Measurements from ENCODE around the gene PRKD3.
A peak's percentile ranks its signal among the peaks of the same experiment; 100 is the strongest.
"Not testable (repeated sequence)": the region's sequence is repeated elsewhere in the genome, so short reads cannot be mapped to it uniquely, and the experiment has no call there.

PRKD3 gene

DNA sequence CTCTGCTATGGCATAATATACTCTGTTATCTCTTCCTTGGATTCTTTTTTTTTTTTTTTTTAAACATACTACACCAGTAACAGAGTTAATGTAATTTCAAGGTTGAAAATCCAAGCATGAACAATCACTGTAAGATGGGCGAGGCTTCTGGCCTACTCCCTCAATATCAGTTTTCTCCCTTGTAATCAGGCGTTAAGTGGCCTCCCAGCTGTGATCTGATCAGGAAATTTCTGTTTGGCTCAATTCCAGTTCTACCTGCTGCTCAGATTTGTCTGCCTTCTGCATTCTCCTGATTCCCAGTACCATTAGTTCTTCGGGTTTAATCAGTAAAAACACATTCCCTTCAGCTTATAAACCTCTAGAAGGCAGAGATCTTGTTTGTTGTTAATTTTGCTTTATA is 18.6 kb downstream of the PRKD3 start:
- DNase-seq, result peak; percentile 57

- DNase-seq, result no peak
These were observed 21.9 kb downstream of the PRKD3 start for GRCh38 chr2:37302701-37303252.

DNA sequence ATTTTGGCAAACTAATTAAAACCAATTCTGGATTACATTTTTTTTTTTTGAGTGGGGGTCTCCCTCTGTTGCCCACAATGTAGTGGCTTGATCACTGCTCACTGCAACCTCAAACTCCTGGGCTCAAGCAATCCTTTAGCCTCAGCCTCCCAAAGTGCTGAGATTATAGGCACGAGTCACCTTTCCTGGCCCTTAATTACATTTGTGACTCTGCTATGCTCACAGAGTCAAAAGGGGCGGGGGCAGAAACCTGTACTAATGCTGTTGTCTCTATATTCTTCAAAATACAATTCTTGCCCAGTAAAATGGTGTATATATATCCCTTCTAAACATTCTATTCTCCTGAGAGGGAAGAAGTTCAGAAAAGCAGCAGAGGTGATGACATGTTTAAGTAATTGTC is 23.2 kb downstream of the PRKD3 start:
- no peak for DNase-seq

- no peak for DNase-seq
These were observed 24.1 kb downstream of the PRKD3 start for GRCh38 chr2:37300578-37300977.

DNA sequence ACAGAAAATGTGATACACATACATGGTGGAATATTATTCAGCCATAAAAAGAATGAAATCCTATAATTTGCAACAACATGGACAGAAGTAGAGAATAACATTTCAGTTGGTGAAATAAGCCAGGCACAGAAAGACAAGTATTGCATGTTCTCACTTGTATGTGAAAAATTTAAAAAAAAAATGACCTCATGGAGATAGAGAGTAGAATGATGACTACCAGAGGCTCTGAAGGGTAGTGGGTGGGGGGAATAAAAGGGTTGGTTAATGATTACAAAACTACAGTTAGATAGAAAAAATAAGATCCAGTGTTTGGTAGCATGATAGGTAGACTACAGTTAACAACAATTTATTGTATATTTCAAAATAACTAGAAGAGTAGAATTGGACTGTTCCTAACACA is 24.5 kb downstream of the PRKD3 start:
- DNase-seq, result no peak

DNA sequence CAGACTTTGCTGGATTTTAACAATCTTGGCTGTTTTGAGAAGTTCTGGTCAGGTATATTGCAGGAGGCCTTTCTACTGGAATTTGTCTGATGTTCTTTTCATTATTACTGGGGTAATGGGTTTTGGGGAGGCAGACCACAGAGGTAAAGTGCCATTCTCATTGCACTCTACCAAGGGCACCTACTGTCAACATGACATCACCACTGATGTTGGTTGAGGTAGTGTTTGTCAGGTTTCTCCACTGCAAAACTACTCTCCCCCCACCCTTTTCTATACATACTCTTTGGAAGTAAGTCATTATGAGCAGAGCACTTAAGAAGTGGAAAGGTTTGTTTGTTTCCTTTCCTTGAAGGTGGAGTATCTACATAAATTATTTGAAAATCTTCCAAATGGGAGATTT is 27.0 kb downstream of the PRKD3 start:
- DNase-seq, result no peak

DNA sequence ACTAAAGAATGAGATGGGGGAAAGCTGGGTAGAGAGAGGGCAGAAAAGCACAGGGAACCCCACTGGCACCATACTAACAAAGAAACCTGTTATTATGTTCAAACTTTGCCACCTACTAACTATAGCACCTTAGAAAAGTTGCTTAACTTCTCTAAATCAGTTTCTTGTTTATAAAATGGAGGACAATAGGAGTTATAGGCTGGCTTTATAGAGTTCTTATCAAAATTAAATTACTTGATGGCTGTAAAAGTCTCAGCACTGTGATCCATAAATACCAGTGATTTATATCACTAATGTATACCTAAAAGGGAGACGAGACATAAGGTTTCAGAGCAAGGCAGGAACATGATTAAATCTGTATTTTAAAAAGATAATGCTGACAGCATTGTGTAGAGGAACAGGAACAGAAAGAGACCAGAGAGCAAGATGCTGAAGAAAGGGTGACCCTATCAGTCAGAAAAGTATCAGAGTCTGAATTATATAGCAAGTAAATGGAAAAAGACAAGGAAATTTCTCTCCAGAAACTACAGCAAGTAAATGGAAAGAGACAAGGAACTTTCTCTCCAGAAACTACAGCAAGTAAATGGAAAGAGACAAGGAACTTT is 29.1 kb downstream of the PRKD3 start:
- no peak for DNase-seq

GRCh38 chr2:37294858-37295257 is 29.8 kb downstream of the PRKD3 start:
- not testable (repeated sequence) for DNase-seq

DNA sequence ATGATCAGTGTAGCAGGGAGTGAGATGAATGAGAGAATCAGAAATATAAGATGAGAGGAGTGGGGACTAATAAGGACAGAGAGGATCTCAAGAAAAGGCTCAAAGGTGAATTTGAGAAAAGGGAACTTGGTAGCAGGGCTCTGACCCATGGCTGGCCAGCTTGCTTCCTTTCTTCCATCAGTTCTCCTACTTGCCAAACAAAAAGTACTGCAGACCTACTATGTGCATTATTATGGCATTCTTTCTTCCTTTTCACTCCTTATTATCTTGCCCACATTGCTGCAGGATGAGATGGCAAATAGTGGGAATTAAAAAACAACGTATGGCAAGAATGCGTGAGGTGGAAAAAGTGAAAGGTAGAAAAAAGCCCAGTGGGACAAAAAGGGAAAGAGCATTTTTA is 33.0 kb downstream of the PRKD3 start:
- no peak for DNase-seq

DNA sequence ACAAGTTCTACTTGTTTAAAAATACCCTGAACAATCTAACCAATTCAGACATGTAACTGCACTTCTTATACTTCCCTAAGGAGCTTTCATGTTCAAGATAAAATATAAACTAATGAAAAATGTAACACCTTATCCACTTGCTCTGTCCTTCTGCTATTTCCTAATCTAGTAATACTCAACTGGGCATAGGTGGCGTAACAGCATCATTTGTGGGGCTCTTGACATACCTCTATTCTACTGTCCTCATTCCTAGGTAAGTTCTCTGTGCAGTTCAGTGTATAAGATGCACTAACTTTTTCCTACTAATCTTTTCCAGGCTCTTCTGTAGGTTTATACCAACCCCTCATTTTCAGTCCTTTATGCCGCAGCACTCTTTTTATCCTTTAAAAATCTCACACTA is 36.7 kb downstream of the PRKD3 start:
- DNase-seq, result no peak

DNA sequence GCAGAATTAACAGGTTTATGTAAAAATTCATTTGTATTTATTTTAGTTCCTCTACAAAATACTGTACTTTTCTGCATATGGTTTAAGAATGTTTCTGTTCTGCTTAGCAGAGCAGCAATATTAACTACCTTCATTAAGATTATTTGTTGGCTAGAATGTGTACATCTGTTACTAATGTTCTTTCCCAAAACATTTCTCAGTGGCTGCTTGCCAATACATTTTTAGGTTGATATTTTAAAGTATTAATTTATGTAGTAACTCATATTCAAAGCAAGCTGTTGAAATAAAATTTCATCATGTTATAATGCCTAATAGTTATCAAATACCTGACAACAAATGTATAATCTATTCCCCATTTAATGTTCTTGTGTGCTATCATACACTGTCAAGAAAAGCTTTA is 40.3 kb downstream of the PRKD3 start:
- no peak for DNase-seq

DNA sequence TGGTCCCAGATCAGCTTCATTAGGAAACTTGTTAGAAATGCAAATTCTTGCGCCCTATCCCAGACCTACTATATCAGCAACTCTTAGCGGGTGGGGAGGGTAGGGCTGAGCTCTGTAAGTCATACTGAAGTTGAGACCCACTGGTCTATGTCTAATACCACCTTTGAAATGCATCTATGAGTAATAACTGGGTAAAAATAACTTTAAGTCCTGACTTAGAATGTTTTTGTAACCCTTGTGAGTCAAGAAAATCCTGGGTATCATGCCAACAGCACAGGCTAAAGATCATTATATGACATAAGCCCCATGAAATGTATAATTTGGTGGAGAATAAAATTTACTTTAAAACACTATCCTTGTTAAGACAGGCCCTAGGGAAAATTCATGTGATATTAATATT is 41.4 kb downstream of the PRKD3 start:
- no peak for DNase-seq

GRCh38 chr2:37282746-37283145 is 41.9 kb downstream of the PRKD3 start:
- DNase-seq, result no peak

DNA sequence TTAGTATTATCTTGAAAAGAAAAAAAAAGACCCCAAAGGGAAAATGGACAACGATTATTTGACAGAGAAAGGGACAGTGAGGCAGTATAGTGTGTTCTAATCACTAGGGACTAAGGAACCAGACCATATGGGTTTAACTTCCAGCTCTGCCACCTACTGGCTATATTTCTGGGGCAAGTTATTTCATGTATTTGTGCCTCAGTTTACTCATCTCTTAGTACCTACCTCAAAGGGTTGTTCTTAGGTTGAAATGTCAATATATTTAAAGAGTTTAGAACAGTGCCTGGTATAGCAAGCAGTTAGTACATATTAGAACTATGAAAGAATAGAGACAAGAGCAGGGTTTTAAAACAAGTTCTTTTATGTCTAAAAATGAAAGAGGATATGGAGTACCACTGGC is 42.7 kb downstream of the PRKD3 start:
- no peak for DNase-seq

- DNase-seq, result no peak
These were observed 48.3 kb downstream of the PRKD3 start for GRCh38 chr2:37276291-37276690.
